Measurements from ENCODE around the gene DIP2C.

DNA sequence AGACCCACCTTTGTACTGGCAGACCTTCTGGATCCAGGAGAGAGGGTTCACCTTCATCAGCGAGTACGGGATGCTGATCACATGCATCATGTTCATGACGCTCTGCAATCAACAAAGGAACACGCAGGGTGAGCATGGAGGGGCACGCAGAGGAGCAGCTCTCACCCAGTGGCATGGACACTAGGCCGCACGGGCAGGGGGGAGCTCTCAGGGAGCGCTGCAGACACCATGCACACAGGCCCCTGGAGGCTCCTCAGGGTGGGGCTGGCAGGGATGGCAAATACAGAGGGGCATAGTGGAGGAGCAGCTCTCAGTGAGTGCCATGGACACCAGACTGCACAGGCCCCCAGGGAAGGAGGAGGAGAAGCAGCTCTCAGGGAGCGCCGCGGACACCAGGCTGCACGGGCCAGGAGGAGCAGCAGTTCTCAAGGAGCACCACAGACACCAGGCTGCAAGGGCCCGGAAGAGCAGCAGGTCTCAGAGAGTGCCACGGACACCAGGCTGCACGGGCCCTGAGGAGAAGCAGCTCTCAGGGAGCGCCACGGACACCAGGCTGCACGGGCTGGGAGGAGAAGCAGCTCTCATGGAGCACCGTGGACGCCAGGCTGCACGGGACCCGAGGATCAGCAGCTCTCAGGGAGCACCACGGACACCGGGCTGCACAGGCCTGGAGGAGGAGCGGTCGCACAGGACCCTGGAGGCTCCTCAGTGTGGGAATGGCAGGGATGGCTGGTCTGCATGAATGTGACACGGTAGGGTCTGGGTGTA, 304.7 kb downstream of the DIP2C start:
- TF ChIP-seq, protein P1, sequence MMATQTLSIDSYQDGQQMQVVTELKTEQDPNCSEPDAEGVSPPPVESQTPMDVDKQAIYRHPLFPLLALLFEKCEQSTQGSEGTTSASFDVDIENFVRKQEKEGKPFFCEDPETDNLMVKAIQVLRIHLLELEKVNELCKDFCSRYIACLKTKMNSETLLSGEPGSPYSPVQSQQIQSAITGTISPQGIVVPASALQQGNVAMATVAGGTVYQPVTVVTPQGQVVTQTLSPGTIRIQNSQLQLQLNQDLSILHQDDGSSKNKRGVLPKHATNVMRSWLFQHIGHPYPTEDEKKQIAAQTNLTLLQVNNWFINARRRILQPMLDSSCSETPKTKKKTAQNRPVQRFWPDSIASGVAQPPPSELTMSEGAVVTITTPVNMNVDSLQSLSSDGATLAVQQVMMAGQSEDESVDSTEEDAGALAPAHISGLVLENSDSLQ (IDR thresholded peaks at IDR 0.05) = no peak
- TF ChIP-seq SUZ12 (IDR thresholded peaks at IDR 0.05) (no peak), ELF4 (IDR thresholded peaks at IDR 0.05) (no peak), NFRKB (IDR thresholded peaks at IDR 0.05) (no peak), ARNT (IDR thresholded peaks at IDR 0.05) (no peak), ZNF384 (IDR thresholded peaks at IDR 0.05) (no peak), TARDBP (IDR thresholded peaks at IDR 0.05) (no peak), SP1 (IDR thresholded peaks at IDR 0.05) (no peak), FOXM1 (IDR thresholded peaks at IDR 0.05; ENCODE audit: borderline replicate concordance) (no peak), CTBP1 (IDR thresholded peaks at IDR 0.05; ENCODE audit: borderline replicate concordance) (no peak), HDGF (IDR thresholded peaks at IDR 0.05; ENCODE audit: borderline replicate concordance) (no peak)

Data from HEK293T (cell line).